Measurements from ENCODE around the gene CERS1.
A peak's percentile ranks its signal among the peaks of the same experiment; 100 is the strongest.

Gene CERS1

GRCh38 chr19:18869023-18869618 is 26.8 kb downstream of the CERS1 start:
- no peak for DNase-seq

- DNase-seq: no peak
Observed at GRCh38 chr19:18868380-18869022, 27.5 kb downstream of the CERS1 start.

GRCh38 chr19:18867751-18868150 is 28.2 kb downstream of the CERS1 start:
- DNase-seq: no peak

- DNase-seq: no peak
Observed at GRCh38 chr19:18867199-18867598, 28.8 kb downstream of the CERS1 start.

GRCh38 chr19:18866800-18867123 is 29.2 kb downstream of the CERS1 start:
- no peak for DNase-seq

GRCh38 chr19:18865973-18866799 is 29.8 kb downstream of the CERS1 start:
- peak; percentile 33 to 53 for DNase-seq

GRCh38 chr19:18865106-18865972 is 30.6 kb downstream of the CERS1 start:
- no peak for DNase-seq

GRCh38 chr19:18863843-18864362 is 32.1 kb downstream of the CERS1 start:
- no peak for DNase-seq

- no peak for DNase-seq
Observed at GRCh38 chr19:18862976-18863842, 32.7 kb downstream of the CERS1 start.

- DNase-seq: no peak
Observed at GRCh38 chr19:18861917-18862316, 34.0 kb downstream of the CERS1 start.

- DNase-seq: no peak
Observed at GRCh38 chr19:18861235-18861634, 34.7 kb downstream of the CERS1 start.

- DNase-seq: no peak
Observed at GRCh38 chr19:18860725-18861124, 35.2 kb downstream of the CERS1 start.

GRCh38 chr19:18860302-18860700 is 35.7 kb downstream of the CERS1 start:
- no peak for DNase-seq

- no peak for DNase-seq
Observed at GRCh38 chr19:18859676-18860301, 36.2 kb downstream of the CERS1 start.

GRCh38 chr19:18858906-18859646 is 36.9 kb downstream of the CERS1 start:
- no peak for DNase-seq

- DNase-seq: no peak
Observed at GRCh38 chr19:18857223-18857622, 38.7 kb downstream of the CERS1 start.

- peak; percentile 43 to 59 for DNase-seq
Observed at GRCh38 chr19:18856385-18857126, 39.4 kb downstream of the CERS1 start.

GRCh38 chr19:18855647-18856384 is 40.1 kb downstream of the CERS1 start:
- DNase-seq: no peak

- DNase-seq: no peak
Observed at GRCh38 chr19:18854982-18855381, 41.0 kb downstream of the CERS1 start.
